Lower lobe of right lung (tissue), 2 donors: ENCODE results near the gene OR10G4. TPM values are rescaled to one million over a fixed set of nuclear protein-coding genes. Genes with fewer than 3 reads are reported as not detected.
"Not testable (repeated sequence)": the region's sequence is repeated elsewhere in the genome, so short reads cannot be mapped to it uniquely, and the experiment has no call there.

Source experiments
- ATAC-seq, 2 donors: fragments of 200-7000 bp; cut with Tn5 transposase; one replicate each; pipeline ENCODE4 v1.9.1; 2020 to 2022; ENCODE audit warnings: mild to moderate bottlenecking in 2 of 2, moderate library complexity in 2 of 2
- DNase-seq: peaks from one replicate; pipeline ENCODE4 v3.0.0-alpha.2; 2020
- H3K27ac ChIP-seq: fragments of 200-600 bp; one replicate; pipeline ENCODE4 v1.8.0; 2022
- H3K27me3 ChIP-seq: fragments of 200-600 bp; one replicate; pipeline ENCODE4 v1.8.0; 2022; ENCODE audit warnings: low read depth
- H3K36me3 ChIP-seq: fragments of 200-600 bp; one replicate; pipeline ENCODE4 v1.8.0; 2022; ENCODE audit warnings: mild to moderate bottlenecking
- H3K4me1 ChIP-seq: fragments of 200-600 bp; one replicate; pipeline ENCODE4 v1.8.0; 2022
- H3K4me3 ChIP-seq: fragments of 200-600 bp; one replicate; pipeline ENCODE4 v1.8.0; 2022; ENCODE audit warnings: mild to moderate bottlenecking
- H3K9me3 ChIP-seq: fragments of 200-600 bp; one replicate; pipeline ENCODE4 v1.8.0; 2022
- intact Hi-C: fragments of 100-400 bp; cut with DNase I; formaldehyde crosslinking; loops from one replicate; pipeline ENCODE4 v1.11.0; 2022
- total RNA-seq: library from RNA; stranded (reverse); fragmentation: NEBNext Ultra II Directional; extraction: Animal tissue kit (Norgen Biotek cat#: 25700); gene quantifications from one replicate; pipeline ENCODE4 v1.2.1, GENCODE V29; 2021
- TF ChIP-seq, protein P1 (sequence below): fragments of 200-600 bp; IDR thresholded peaks from one replicate; pipeline ENCODE4 v1.8.0; 2022; ENCODE audit warnings: antibody characterized with exemption, mild to moderate bottlenecking
- donor health status: DM: no; HTN: yes; CAD: no; lungs with severe emphysema.

Gene OR10G4
- total RNA-seq, 1 donor from 2014 or later = not detected

DNA sequence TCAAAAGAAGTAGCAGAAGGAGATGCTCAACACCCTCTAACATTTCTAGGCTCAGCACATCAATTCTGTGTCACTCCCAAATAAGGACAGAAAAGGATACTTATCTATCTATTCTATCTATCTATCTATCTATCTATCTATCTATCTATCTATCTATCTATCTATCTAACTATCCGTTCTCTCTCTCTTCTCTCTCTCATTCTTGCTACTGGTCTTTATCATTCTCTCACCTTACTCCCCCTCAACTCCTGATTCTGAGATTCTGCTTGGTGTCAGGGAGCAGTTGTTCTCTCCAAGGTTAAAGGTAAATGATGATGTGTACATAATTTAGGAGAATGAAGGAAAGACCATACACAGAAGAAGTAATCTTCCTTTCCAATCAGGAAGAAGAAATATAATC is 17.7 kb upstream of the OR10G4 start, which contains the start of gene OR10G6:
OR10G6 (minus strand) TSS at position 43 of the 400 bp plus-strand sequence; CDS start at position 43, 0 bp downstream.
- DNase-seq (no peak), ATAC-seq (no peak)
- intact Hi-C loops = no loop called here
- H3K36me3 ChIP-seq = no peaks in the 10 kb centered on the region
- H3K27ac ChIP-seq = no peak within 1 kb of the TSS
- no peak within 1 kb of the TSS for H3K4me3 ChIP-seq
- TF ChIP-seq, protein P1, sequence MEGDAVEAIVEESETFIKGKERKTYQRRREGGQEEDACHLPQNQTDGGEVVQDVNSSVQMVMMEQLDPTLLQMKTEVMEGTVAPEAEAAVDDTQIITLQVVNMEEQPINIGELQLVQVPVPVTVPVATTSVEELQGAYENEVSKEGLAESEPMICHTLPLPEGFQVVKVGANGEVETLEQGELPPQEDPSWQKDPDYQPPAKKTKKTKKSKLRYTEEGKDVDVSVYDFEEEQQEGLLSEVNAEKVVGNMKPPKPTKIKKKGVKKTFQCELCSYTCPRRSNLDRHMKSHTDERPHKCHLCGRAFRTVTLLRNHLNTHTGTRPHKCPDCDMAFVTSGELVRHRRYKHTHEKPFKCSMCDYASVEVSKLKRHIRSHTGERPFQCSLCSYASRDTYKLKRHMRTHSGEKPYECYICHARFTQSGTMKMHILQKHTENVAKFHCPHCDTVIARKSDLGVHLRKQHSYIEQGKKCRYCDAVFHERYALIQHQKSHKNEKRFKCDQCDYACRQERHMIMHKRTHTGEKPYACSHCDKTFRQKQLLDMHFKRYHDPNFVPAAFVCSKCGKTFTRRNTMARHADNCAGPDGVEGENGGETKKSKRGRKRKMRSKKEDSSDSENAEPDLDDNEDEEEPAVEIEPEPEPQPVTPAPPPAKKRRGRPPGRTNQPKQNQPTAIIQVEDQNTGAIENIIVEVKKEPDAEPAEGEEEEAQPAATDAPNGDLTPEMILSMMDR = no peak
- no peaks in the 10 kb centered on the region for H3K9me3 ChIP-seq
- no peaks in the 10 kb centered on the region for H3K4me1 ChIP-seq
- H3K27me3 ChIP-seq = no peaks in the 10 kb centered on the region

DNA sequence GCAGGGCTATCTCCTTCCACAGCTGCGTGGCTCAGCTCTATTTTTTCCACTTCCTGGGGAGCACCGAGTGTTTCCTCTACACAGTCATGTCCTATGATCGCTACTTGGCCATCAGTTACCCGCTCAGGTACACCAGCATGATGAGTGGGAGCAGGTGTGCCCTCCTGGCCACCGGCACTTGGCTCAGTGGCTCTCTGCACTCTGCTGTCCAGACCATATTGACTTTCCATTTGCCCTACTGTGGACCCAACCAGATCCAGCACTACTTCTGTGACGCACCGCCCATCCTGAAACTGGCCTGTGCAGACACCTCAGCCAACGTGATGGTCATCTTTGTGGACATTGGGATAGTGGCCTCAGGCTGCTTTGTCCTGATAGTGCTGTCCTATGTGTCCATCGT is 3.0 kb downstream of the OR10G4 start:
- H3K36me3 ChIP-seq, intact Hi-C loops, H3K27me3 ChIP-seq, H3K4me1 ChIP-seq, H3K4me3 ChIP-seq, H3K27ac ChIP-seq, H3K9me3 ChIP-seq, DNase-seq: not testable (repeated sequence)
- ATAC-seq = peak; percentile 19 to 45

DNA sequence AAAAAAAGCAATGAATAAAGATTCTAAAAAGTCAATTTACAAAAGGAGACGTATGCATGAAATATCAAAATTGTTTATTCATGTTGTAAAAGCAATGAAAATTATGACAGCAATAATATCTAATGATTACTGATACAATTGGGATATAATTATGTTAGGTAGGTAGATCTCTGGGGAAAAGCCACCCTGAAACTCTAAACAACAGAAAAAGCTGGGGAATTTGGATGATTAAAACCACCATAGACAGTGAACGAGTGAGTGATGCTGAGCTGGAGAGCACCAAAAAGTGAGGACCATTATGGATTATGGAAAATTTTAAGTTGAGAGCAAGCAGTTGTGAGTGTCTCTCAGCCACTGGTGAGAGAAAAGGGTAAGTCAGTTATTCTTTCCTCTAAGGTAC is 13.7 kb downstream of the OR10G4 start, which contains the start of gene OR10G8:
OR10G8 (plus strand) TSS at position 301 of the 400 bp plus-strand sequence. CDS start 2,825 bp downstream, outside the sequence.
- H3K4me1 ChIP-seq = no peaks in the 10 kb centered on the region
- no peaks in the 10 kb centered on the region for H3K36me3 ChIP-seq
- H3K27ac ChIP-seq = no peak within 1 kb of the TSS
- no peak for ATAC-seq
- no peaks in the 10 kb centered on the region for H3K27me3 ChIP-seq
- intact Hi-C loops = no loop called here
- no peaks in the 10 kb centered on the region for H3K9me3 ChIP-seq
- no peak for DNase-seq
- no peak within 1 kb of the TSS for H3K4me3 ChIP-seq
- TF ChIP-seq, protein P1 = no peak

DNA sequence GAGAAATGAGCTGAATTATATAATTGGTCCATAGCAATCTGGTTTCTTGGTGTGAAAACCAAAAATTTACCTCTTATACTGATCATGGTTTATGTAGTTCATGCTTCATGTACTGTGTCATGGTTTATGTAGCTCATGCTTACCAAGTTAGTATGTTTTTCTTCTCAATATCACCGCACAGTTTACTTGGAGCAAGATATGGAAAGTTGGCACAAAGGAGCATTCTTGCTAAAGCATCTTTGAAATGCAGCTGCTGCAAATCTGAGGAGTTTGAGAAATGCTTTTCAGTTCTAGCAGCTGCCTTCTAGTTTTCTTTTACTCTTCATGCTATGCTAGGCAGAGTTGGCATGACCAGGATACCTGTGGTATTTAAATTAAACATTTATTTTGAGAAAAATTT is 23.9 kb downstream of the OR10G4 start:
- TF ChIP-seq, protein P1 = no peak
- ATAC-seq (no peak), DNase-seq (no peak)
- H3K9me3 ChIP-seq = no peaks in the 10 kb centered on the region
- intact Hi-C loops = no loop called here
- no peak overlapping the region for H3K27ac ChIP-seq
- no peaks in the 10 kb centered on the region for H3K4me1 ChIP-seq
- no peaks in the 10 kb centered on the region for H3K36me3 ChIP-seq
- H3K4me3 ChIP-seq = no peak overlapping the region
- no peaks in the 10 kb centered on the region for H3K27me3 ChIP-seq

DNA sequence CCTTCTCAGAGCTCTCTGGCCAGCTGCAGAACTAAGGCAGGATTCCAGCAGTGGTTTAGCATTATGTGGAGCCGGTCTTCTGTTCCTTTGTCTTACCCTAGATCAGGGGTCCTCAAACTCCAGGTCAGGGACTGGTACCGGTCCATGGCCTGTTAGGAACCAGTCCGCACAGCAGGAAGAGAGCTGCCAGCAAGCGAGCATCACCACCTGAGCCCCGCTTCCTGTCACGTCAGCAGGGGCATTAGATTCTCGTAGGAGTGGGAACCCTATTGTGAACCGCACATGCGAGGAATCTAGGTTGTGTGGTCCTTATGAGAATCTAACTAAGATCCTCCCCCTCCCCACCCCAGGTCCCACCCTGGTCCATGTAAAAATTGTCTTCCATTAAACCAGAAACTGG is 26.8 kb downstream of the OR10G4 start:
- H3K36me3 ChIP-seq = no peaks in the 10 kb centered on the region
- H3K27ac ChIP-seq = no peak overlapping the region
- H3K4me3 ChIP-seq = no peak overlapping the region
- no peaks in the 10 kb centered on the region for H3K27me3 ChIP-seq
- no peaks in the 10 kb centered on the region for H3K9me3 ChIP-seq
- DNase-seq (no peak), ATAC-seq (no peak)
- no peaks in the 10 kb centered on the region for H3K4me1 ChIP-seq
- TF ChIP-seq, protein P1 = no peak
- intact Hi-C loops = no loop called here

DNA sequence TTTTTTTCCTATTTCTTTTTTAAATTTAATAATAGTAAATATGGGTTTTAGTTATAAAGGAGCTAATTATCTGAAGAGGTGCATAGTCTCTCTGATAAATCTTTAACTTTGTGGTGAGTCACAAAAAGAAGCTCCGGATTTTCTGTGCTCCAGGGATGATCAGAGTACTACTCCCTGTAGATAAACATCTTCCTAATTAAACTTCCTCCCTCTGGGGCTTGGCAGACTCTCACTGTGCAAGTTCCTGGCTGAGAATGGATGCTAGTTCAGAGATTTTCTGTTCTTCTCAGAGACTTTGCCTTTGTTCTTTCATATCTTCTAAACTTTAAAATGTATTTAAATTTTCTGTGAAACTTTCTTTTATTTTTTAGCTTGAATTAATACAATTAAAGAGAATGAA is 28.5 kb downstream of the OR10G4 start, which contains the start of gene OR10G7:
OR10G7 (minus strand) TSS at position 72 of the 400 bp plus-strand sequence. CDS start 2,324 bp downstream, outside the sequence.
- intact Hi-C loops = no loop called here
- H3K9me3 ChIP-seq = no peaks in the 10 kb centered on the region
- no peak within 1 kb of the TSS for H3K27ac ChIP-seq
- H3K4me3 ChIP-seq = no peak within 1 kb of the TSS
- no peaks in the 10 kb centered on the region for H3K27me3 ChIP-seq
- no peaks in the 10 kb centered on the region for H3K4me1 ChIP-seq
- no peaks in the 10 kb centered on the region for H3K36me3 ChIP-seq
- TF ChIP-seq, protein P1 = no peak
- ATAC-seq (no peak), DNase-seq (no peak)
